Stimulated activated CD8-positive, alpha-beta memory T cell treated with anti-CD3 and anti-CD28 coated beads, Interleukin-12 subunit alpha, Interleukin-12 subunit beta, amount 100 ng/mL, for 1 hour (primary cell): ENCODE results near the gene GYG2.

Experiments
- DNase-seq: peaks from one replicate; pipeline ENCODE4 v3.0.0-alpha.2; 2020; ENCODE audit warnings: low read depth

GYG2 gene

DNA sequence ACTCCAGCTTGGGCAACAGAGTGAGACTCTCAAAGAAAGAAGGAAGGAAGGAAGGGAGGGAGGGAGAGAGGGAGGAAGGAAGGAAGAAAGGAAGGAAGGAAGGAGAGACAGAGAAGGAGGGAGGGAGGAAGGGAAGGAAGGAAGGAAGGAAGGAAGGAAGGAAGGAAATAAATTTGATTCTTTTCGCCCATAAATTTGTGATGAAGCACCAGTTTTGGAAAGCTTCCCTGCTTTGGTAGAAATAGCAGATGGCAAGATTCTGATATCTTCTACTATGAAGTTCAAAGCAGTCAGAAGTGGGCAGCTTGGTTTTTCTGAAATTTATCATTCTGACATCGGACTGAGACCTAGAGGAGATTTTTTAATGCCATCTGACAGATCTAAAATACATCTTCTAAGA, 11.7 kb upstream of the GYG2 start:
- DNase-seq = no peak

DNA sequence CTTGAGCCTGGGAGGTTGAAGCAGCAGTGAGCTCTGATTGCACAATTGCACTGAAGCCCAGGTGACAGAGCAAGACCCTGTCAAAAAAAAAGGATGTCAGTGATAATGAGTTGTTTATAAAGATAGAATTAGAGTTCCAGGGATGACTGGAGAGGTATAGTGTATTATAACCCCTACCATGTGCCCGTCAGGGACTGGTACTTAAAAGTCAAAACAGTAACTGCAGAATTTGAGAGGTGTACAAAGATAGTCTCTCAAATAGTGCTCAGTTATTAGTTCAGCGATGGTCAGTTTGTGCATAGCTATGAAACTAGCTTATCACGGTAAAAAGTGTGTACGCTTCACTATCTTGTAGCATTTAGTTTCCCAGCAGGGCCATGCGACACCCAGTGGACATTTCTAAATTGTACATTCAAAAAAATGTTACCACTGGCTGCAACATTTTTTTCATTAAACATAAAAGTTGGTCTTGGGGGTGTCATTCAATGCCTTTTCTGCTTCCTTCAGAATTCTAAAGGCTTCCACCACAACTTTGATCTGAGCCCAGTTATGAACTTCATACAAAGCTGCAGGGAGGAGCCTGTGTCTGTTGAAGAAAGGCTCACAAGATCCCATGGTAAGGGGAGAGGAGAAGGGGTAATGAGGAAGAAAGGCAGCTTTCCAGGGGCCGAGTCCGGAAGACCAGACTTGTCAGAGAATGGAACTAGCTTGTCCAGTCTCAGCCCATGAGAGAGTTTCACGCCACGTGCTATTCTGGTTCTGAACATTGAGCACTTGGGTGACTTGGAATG, 9.2 kb upstream of the GYG2 start:
- DNase-seq = no peak

DNA sequence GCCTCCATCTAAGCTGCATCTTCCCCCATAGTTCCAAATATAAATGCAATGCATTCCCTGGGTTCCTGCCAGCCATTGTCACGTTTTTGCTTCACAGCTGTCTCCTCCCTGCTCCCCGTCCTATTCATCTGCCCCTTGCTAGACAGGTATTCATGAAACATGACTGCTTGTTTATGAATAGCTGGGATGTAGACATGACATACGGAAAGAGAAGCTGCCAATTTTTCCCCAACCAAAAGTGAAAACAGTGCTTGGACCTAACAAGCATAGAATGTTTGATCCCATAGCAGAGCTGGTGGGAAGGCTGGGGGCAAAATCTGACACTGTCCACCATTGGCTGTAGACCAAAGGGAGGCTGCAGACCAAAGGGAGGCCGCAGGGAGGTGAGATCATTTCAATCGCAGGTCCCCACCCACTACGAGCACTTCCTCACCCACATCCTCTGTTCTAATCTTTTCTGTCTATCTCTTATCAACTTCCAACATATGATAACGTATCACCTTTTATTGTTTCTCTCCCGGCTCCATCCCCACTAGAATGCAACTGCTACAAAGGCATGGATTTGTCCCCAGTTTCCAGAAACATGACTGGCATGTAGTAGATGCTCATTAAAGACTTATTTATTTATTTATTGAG, 8.5 kb upstream of the GYG2 start:
- no peak for DNase-seq

DNA sequence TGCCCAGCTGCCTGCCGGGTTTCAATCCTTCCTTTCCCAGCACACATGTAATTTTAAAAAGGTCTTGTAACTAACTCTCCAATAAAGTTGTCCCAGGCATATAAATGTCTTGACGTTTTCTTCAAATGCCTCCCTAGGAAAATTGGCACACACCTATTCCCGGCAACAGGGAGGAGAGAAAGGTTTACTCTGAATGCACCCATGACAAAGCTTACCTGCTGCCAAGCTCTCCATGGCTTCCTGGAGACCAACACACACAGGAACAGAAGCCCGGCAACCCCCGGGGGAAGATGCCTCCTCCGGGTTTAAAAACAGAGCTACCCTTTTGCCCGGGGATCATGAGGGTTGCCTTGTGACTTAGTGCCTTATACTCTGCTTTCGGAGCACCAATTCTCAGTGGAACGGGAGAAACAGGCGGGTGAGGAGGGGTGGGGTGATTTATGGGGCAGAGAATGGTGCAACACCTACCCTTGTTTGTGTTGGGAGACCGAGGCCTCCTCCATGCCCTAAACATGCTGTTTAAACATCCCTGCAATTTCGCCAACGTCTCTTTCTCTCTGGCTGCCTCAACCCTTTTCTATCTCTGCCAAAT, 4.8 kb upstream of the GYG2 start:
- no peak for DNase-seq

DNA sequence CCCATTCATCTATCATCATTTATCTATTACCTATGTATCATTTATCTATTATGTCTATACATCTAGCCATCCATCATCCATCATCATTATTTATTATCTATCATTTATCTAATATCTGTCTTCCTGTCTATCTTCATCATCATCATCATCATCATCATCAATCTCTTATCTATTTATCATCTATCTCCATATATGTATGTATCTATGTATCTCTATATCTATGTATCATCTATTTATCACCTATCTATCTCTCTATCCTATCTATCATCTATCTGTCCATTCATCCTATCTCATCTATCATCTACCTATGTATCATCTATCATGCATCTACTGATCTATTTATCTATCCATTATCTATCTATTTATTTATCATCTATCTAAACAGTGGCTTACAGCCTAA, 3.8 kb upstream of the GYG2 start:
- DNase-seq = no peak

DNA sequence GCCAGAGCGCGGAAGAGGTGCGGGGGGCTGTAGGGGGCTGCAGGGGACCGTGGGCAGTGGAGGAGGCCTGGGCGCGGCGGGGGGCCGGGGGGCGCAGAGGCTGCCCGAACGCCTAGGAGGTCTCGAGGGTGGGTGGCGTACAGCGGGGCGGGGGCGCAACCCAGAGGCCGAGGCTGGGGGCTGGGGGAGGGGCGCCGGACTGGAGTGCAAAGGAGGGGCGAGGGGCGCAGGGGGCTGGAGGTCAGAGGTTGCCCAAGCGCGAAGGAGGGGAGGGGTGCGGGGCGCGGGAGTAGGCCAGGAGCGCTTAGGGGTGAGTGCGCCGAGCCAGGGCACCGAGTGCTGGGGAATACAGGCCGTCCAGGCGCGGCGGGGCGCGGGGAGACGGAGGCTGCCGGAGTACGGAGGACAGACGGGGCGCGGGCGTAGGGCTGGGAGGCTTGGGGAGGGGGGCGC, 255 bp downstream of the GYG2 start:
- no peak for DNase-seq

DNA sequence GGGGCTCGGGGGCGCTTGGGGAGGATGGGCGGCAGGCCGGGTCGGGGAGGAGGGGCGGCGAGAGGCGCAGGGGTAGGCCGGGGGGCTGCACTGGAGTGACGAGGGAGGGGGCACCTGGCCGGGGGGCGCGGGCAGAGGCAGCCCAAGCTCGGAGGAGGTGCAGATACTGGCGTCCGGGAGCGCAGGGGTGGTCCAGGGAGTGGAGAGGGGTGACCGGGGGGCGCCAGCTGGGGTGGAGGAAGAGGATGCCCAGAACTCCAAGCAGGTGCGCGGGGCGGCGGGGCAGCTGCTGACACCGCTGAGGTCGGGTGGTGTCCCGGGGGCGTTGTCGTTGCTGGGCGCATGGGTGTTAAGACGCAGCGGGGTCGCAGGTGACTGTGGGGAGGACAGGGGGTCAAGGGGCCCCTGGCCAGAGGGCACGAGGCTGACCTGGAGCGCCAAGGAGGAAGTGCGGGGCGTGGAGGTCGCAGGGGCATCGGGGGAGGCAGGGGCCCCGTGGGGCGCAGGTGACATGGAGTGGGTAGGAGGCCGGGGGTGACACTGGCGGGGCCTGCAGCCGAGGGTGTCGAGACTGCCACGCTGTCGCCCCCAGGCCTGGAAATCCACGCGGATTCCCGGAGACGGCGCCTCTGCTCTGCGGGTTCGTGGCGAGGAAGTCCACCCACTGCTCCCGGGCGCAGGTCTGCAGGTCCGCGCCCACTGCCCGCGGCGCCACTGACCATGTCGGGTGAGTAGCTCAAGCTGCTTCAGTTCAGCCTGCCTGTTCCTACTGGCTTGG, 928 bp downstream of the GYG2 start:
- no peak for DNase-seq

DNA sequence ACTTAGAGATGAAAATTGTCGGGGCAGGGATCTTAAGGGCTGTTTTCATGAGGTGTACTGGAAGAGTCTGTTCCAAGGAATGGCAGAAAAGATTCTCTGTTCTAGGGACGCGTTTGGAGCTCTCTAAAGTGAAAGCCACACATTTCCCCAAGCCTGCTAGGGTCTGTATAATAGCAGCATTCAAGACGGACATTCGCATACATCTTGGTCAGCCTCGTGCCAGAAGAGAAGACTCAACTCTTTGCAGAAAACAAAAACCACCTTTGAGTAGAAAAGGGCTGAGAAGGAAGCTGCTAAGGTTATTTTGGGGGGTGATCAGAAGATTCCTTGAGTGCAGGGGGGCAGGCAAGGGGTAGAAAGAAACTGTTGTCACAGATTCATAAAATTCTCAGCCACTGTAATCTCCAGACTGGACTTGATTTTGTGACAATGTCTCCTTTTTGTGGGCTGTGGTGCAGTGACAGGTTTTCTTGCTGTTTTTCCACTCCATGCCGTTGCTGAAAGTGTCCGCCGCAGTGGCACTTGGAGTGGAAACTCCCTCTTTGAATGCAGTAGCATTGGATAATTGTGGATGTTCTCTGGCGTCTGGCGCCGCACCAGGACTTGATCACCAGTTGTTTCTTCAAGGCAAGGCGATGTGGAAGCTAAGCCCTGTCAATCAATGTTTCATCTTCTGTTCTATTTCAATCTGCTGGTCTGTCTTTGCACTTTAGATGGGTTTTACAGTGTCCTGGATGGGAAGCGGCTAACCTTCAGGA, 2.9 kb downstream of the GYG2 start:
- no peak for DNase-seq

DNA sequence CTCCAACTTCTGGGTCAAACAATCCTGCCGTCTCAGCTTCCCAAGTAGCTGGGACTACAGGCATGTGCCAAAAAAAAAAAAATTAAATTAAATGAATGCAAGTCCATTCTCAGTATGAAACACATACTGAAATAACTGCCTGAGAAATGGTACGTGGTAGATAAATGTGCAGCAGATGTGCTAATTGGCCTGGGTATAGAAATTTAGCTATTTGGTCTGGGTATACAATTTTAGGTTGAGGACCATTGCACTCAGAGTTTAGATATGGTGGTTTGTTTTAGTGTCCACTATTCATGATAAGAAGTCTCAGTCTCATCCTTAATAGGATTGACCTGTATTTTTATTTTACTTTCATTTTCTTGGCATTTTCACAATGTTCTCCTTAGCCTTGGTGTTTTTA, 9.2 kb downstream of the GYG2 start:
- DNase-seq = no peak

DNA sequence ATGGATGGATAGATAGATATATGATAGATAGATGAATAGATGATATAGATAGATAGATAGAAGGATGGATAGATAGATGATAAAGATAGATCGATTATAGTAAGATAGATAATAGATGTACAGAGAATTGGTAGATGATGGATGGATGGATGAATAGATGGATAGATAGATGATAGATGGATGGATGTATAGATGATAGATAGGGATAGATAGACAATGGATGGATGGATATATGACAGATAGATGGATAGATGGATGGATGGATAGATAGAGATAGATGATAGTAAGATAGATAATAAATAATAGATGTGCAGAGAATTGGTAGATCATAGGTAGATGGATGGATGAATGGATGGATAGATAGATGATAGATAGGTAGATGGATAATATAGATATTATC, 12.2 kb downstream of the GYG2 start:
- no peak for DNase-seq

DNA sequence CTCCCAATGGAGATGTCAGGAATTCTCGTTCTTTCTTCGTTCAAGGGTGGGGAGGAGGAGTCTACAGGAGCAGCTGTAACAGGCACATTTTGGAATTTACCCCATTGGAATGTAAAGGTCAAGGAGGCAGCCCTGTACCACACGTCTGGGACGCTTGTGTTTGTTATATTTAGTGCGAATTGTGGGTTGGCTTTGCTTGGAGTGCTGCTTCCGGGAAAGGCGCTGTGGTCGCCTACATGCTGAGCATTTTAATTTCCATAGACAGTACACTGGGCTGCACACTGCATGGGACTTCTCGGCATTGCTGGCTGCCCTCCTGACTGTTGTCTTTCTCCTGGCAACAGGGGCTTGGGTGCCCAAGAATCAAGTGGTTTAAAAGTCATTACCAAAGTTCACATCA, 12.8 kb downstream of the GYG2 start:
- DNase-seq = no peak

DNA sequence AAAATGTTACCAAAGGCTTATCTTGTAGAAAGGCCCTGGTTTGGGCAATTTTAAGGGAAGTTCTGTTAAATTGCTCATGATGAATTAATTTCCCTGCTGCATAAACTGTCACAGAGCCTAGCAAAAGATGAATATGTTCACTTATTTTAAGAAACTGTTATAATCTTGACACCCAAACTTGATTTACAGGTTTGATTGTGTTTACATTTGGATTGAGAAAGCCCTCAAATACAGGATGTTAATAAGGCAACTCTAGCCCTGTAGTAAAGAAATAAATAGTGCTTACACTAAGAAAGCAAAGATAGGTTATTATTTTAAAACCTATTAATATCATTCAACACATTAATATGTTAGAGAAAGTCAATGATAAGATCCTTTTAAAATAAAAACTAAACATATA, 18.3 kb downstream of the GYG2 start:
- no peak for DNase-seq

DNA sequence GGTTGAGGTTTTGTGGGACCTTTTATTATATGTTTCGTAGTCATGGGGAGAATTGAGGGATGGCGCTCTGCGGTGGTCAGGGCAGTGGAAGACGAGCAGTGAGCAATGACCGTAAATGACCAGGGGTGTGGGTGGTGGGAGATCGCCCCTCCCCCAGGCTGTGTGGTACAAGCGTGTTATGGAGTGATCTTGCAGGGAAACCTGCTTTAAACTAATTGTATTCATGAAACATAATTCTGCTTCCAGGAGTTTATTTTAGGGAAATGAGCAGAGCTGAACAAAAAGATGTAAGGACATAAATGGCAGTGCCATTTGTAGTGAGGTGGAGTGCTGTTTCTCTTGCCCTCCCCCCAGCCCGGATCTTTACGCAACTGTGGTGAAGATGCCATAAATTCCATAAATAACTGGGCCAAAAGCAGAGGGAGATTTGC, 20.2 kb downstream of the GYG2 start:
- DNase-seq = no peak

DNA sequence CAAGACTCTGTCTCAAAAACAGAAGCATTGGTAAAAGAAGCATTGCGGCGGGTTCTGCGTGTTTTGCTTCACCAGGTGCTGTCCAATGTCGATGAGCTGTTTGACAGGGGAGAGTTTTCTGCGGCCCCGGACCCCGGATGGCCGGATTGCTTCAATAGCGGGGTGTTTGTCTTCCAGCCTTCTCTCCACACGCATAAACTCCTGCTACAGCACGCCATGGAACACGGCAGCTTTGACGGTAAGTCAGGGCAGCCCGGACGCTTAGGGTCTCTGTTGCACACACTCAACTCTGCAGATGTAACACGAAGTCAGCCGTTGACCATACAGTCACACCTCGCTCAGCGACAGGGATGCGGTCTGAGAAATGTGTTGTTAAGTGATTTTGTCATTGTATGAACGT, 26.2 kb downstream of the GYG2 start:
- DNase-seq = no peak

DNA sequence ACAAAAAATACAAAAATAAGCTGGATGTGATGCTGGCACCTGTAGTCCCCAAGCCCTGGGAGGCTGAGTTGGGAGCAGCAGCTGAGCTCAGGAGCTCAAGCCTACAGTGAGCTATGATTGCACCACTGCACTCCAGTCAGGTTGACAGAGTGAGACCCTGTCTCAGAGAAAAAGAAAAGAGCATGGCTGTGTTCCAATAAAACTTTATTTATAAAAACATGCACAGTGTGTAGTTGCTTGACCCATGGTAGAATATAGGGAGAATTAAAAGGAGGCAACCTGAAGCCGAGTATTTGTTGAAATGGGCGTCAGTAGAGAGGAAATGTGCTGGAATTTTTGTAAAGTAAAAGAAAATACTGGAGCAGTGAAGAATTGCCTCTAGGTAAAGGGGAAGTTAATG, 27.0 kb downstream of the GYG2 start:
- no peak for DNase-seq

DNA sequence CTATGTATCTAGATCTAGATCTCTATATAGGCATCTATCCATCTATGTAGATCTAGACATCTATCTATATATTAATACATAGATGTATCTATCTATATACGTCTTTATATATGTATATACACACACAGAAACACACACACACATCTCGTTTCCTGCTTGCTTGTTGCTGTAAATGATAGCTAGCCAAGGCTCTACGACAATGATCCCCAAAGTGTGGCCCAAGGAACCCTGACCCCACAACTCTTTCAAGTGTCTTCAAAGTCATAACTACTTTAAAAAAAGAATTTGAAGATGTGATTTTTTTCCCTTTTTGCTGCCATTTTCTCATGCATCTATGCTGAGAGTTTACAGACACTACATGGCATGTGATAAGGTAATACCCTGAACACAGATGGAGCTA, 28.8 kb downstream of the GYG2 start:
- DNase-seq = no peak

DNA sequence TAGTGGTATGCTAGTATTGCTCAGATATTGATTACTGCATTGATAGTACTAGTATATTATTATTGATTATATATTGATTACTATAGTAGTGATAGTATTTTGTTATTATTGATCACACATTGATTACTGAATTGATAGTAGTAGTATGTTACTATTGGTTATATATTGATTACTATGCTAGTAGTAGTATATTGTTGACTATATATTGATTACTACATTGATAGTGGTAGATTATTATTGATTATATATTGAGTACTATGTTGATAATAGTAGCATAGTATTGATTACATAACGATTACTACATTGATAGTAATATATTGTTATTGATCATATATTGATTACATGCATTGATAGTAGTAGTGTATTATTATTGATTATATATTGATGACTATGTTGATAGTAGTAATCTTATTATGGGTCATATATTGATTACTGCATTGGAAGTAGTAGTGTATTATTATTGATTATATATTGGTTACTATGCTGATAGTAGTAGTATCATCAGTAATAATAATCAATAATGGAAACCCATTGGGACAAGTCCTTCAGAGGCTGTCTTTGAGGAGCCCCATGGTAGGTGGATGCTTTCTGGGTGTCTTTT, 30.6 kb downstream of the GYG2 start:
- DNase-seq = no peak

DNA sequence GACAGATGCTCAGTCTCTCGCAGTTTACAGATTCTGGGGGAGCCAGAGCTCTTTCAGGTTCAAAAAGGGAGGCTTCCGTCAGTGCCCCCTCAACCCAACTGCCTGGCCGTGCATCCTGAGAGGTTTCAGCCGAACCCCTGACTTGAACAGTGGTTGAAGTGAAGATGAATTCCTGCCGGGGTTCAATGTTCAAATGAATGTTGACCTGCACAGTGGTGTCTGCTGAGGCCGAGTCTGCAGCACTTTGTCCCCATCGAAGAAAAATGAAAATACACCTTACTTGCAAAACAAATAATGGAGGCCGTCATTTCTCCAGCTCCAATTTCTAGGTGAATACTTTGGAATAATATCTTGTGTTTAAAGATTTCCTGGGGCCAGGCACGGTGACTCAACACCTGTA, 33.7 kb downstream of the GYG2 start:
- no peak for DNase-seq

DNA sequence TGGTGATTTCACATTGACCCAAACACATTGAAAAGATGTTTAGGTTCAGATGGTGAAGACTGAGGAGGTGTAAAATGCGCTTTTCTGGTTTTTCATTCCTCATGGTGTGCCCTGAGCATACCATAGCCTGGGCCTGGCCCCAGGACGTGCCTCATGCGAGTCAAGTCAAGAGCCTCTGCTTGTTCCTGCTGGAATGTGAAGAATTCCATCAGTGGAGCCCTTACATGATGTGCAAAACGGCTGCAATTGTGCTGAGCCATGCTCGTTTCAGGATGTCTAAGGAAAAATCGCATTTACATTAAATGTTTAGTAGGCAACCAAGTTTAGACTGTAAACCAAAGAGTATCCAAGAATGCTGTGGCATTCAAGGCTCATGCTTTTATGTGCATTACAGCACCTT, 34.9 kb downstream of the GYG2 start:
- DNase-seq = no peak

DNA sequence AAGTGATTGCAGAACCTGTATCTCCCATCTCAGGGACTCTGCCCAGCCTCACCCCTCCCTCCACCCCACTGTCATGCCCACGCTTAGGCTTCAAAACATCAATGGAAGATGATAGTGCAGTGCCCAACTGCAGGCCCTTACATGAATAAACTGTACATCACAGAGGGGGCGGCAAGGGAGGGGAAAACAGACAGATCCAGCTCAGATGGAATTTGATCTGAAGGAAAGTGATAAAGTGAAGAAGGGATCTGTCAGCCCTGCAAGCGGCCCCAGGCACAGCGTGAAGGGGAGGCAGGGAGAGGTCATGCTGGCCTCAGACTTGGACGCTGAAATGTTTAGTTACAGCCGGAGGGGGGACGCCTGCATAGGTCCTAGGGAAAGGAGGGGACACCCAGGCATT, 38.5 kb downstream of the GYG2 start:
- DNase-seq = no peak

DNA sequence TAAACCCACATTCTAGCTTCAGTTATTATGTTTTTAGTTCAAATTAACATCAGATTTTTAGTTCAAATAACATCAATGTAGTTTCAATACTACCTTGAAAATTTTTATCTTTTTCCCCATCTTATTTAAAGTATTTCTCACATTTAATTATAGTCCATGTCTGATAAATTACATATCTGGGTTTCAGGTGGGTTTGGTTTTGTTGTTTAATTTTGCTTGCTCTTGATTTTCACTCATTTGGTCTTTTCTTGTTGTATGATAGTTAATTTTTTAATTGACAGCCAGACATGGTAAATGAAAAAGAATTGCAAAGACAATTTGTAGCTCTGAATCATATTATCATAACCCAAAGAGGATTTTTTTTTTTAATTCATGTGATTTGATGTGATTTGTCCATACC, 41.9 kb downstream of the GYG2 start:
- DNase-seq = no peak

DNA sequence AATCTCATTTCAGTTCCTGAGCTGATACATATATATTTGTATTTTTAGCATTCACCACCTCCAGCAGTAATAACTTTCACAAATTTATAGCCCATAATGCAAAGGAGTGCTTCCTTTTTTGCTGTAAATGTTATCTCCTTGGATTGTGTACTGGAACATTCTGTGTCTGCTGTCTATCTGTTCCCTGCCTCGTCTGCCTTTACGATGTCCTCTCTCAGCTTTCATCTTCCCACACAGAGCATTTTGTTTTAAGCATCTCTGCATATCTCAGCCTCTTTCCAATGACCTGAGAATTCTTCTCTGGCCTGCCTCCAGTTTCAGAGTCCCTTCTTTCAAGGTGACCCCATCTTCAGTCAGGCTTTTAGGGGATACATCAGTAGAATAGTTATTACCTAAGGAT, 43.1 kb downstream of the GYG2 start:
- no peak for DNase-seq
